ENCODE data around the gene TMEM256. TPM values are rescaled to one million over a fixed set of nuclear protein-coding genes. Genes with fewer than 3 reads are reported as not detected.

Gene TMEM256
- total and polyA plus RNA-seq, 2 of the 8 experiments (the other 6 are each of a cell fraction or from before 2014, with no cell fraction given), result 97.0 to 350 TPM

- TF ChIP-seq TAF7 (optimal IDR thresholded peaks at IDR 0.05; ENCODE audit: borderline replicate concordance, low read depth, low read length), result no peak
These were observed 33.0 kb downstream of the TMEM256 start (continued) for GRCh38 chr17:7370853-7371252.

Data from H1 (cell line).